HEK293 (cell line): ENCODE data around the gene CPEB3.
A peak's percentile ranks its signal among the peaks of the same experiment; 100 is the strongest.

Experiments
- BCL11B ChIP-seq: fragments of 450-650 bp; formaldehyde crosslinking; IDR thresholded peaks from 2 replicates; pipeline ENCODE4 v1.5.1; 2016; ENCODE audit warnings: low read depth, missing biosample characterization, missing genetic modification characterization
- HOXA7 ChIP-seq: sonication (generic); formaldehyde crosslinking; IDR thresholded peaks from 2 replicates; pipeline ENCODE4 v1.8.1; 2022; ENCODE audit warnings: missing genetic modification reagents, borderline replicate concordance
- HOXC10 ChIP-seq: sonication (generic); formaldehyde crosslinking; IDR thresholded peaks from 2 replicates; pipeline ENCODE4 v1.8.1; 2023; ENCODE audit warnings: mild to moderate bottlenecking, missing genetic modification reagents
- OSR2 ChIP-seq: fragments of 450-650 bp; formaldehyde crosslinking; IDR thresholded peaks from 2 replicates; pipeline ENCODE4 v1.5.1; 2016; ENCODE audit warnings: missing biosample characterization, missing genetic modification characterization
- PRDM6 ChIP-seq: fragments of 450-650 bp; formaldehyde crosslinking; IDR thresholded peaks from 2 replicates; pipeline ENCODE4 v1.5.1; 2017; ENCODE audit warnings: missing biosample characterization, missing genetic modification characterization
- RBAK ChIP-seq: fragments of 450-650 bp; formaldehyde crosslinking; IDR thresholded peaks from 2 replicates; pipeline ENCODE4 v1.5.1; 2016; ENCODE audit warnings: missing biosample characterization, missing genetic modification characterization
- TRIM28 ChIP-seq: IDR thresholded peaks from 2 replicates; pipeline ENCODE4 v1.6.1; 2011; ENCODE audit warnings: low read length, control low read depth, borderline replicate concordance
- ZFP41 ChIP-seq: fragments of 450-650 bp; formaldehyde crosslinking; IDR thresholded peaks from 2 replicates; pipeline ENCODE4 v1.5.1; 2016; ENCODE audit warnings: missing biosample characterization, missing genetic modification characterization, borderline replicate concordance
- ZNF302 ChIP-seq: fragments of 450-650 bp; formaldehyde crosslinking; IDR thresholded peaks from 2 replicates; pipeline ENCODE4 v1.5.1; 2016; ENCODE audit warnings: missing biosample characterization, missing genetic modification characterization, low read depth
- ZNF350 ChIP-seq: fragments of 450-650 bp; formaldehyde crosslinking; IDR thresholded peaks from 2 replicates; pipeline ENCODE4 v1.5.0; 2017; ENCODE audit warnings: missing biosample characterization, mild to moderate bottlenecking, missing genetic modification characterization
- ZNF513 ChIP-seq: fragments of 450-650 bp; IDR thresholded peaks from 2 replicates; pipeline ENCODE4 v1.5.1; 2018; ENCODE audit warnings: missing biosample characterization, missing genetic modification characterization
- ZNF548 ChIP-seq: fragments of 450-650 bp; formaldehyde crosslinking; IDR thresholded peaks from 2 replicates; pipeline ENCODE4 v1.5.1; 2016; ENCODE audit warnings: missing biosample characterization, missing genetic modification characterization
- ZNF549 ChIP-seq: fragments of 450-650 bp; IDR thresholded peaks from 2 replicates; pipeline ENCODE4 v1.5.1; 2018; ENCODE audit warnings: missing biosample characterization, missing genetic modification characterization, mild to moderate bottlenecking, inconsistent platforms, moderate library complexity
- ZNF558 ChIP-seq: fragments of 450-650 bp; formaldehyde crosslinking; IDR thresholded peaks from 2 replicates; pipeline ENCODE4 v1.5.1; 2016; ENCODE audit warnings: missing biosample characterization, missing genetic modification characterization
- ZNF561 ChIP-seq: fragments of 450-650 bp; IDR thresholded peaks from 2 replicates; pipeline ENCODE4 v1.5.1; 2018; ENCODE audit warnings: missing biosample characterization, missing genetic modification characterization, borderline replicate concordance
- ZNF600 ChIP-seq: fragments of 450-650 bp; formaldehyde crosslinking; IDR thresholded peaks from 2 replicates; pipeline ENCODE4 v1.5.1; 2016; ENCODE audit warnings: missing biosample characterization, missing genetic modification characterization
- ZNF610 ChIP-seq: fragments of 450-650 bp; formaldehyde crosslinking; IDR thresholded peaks from 2 replicates; pipeline ENCODE4 v1.5.1; 2016; ENCODE audit warnings: missing biosample characterization, missing genetic modification characterization, borderline replicate concordance
- ZNF645 ChIP-seq: fragments of 450-650 bp; formaldehyde crosslinking; IDR thresholded peaks from 2 replicates; pipeline ENCODE4; 2016; ENCODE audit warnings: missing biosample characterization, missing genetic modification characterization
- ZNF677 ChIP-seq: fragments of 450-650 bp; IDR thresholded peaks from 2 replicates; pipeline ENCODE4 v1.5.0; 2018; ENCODE audit warnings: missing biosample characterization, mild to moderate bottlenecking, missing genetic modification characterization, moderate library complexity
- ZNF707 ChIP-seq: fragments of 450-650 bp; formaldehyde crosslinking; IDR thresholded peaks from 2 replicates; pipeline ENCODE4 v1.5.1; 2016; ENCODE audit warnings: missing biosample characterization, missing genetic modification characterization
- ZSCAN18 ChIP-seq: fragments of 450-650 bp; formaldehyde crosslinking; IDR thresholded peaks from 2 replicates; pipeline ENCODE4 v1.5.1; 2016; ENCODE audit warnings: missing biosample characterization, missing genetic modification characterization
- TF ChIP-seq, protein P1 (sequence below): fragments of 450-650 bp; formaldehyde crosslinking; IDR thresholded peaks from 2 replicates; pipeline ENCODE4 v1.5.1; 2016; ENCODE audit warnings: missing biosample characterization, missing genetic modification characterization
- TF ChIP-seq, protein P2 (sequence below): fragments of 450-650 bp; formaldehyde crosslinking; IDR thresholded peaks from 2 replicates; pipeline ENCODE4 v1.5.1; 2017; ENCODE audit warnings: missing biosample characterization, missing genetic modification characterization
- TF ChIP-seq, protein P3 (sequence below): fragments of 450-650 bp; formaldehyde crosslinking; IDR thresholded peaks from 2 replicates; pipeline ENCODE4 v1.5.1; 2016; ENCODE audit warnings: missing biosample characterization, missing genetic modification characterization
- TF ChIP-seq, protein P4 (sequence below): fragments of 450-650 bp; formaldehyde crosslinking; IDR thresholded peaks from 2 replicates; pipeline ENCODE4 v1.5.1; 2016; ENCODE audit warnings: missing biosample characterization, missing genetic modification characterization

CPEB3 gene

GRCh38 chr10:92087750-92088395 is 203.0 kb downstream of the CPEB3 start (continued):
- TF ChIP-seq ZNF548: peak; percentile 91
- no peak for TF ChIP-seq ZNF549 (tag by site-specific recombination)
- TF ChIP-seq OSR2 (tag by site-specific recombination): no peak
- no peak for TF ChIP-seq HOXA7 (CRISPR knock-in tag)
- TF ChIP-seq BCL11B (tag by site-specific recombination): no peak
- TF ChIP-seq ZNF645 (tag by site-specific recombination): no peak
- TF ChIP-seq HOXC10 (CRISPR knock-in tag): no peak
- TF ChIP-seq, protein P1, sequence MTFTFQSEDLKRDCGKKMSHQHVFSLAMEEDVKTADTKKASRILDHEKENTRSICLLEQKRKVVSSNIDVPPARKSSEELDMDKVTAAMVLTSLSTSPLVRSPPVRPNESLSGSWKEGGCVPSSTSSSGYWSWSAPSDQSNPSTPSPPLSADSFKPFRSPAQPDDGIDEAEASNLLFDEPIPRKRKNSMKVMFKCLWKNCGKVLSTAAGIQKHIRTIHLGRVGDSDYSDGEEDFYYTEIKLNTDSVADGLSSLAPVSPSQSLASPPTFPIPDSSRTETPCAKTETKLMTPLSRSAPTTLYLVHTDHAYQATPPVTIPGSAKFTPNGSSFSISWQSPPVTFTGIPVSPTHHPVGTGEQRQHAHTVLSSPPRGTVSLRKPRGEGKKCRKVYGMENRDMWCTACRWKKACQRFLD (tag by site-specific recombination): no peak
- 0 out of 2 replicates have a peak, but pooled peaks have one; percentile 42 for TF ChIP-seq TRIM28
- no peak for TF ChIP-seq ZNF350 (tag by site-specific recombination)
- TF ChIP-seq, protein P2, sequence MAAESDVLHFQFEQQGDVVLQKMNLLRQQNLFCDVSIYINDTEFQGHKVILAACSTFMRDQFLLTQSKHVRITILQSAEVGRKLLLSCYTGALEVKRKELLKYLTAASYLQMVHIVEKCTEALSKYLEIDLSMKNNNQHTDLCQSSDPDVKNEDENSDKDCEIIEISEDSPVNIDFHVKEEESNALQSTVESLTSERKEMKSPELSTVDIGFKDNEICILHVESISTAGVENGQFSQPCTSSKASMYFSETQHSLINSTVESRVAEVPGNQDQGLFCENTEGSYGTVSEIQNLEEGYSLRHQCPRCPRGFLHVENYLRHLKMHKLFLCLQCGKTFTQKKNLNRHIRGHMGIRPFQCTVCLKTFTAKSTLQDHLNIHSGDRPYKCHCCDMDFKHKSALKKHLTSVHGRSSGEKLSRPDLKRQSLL (tag by site-specific recombination): no peak
- TF ChIP-seq, protein P3, sequence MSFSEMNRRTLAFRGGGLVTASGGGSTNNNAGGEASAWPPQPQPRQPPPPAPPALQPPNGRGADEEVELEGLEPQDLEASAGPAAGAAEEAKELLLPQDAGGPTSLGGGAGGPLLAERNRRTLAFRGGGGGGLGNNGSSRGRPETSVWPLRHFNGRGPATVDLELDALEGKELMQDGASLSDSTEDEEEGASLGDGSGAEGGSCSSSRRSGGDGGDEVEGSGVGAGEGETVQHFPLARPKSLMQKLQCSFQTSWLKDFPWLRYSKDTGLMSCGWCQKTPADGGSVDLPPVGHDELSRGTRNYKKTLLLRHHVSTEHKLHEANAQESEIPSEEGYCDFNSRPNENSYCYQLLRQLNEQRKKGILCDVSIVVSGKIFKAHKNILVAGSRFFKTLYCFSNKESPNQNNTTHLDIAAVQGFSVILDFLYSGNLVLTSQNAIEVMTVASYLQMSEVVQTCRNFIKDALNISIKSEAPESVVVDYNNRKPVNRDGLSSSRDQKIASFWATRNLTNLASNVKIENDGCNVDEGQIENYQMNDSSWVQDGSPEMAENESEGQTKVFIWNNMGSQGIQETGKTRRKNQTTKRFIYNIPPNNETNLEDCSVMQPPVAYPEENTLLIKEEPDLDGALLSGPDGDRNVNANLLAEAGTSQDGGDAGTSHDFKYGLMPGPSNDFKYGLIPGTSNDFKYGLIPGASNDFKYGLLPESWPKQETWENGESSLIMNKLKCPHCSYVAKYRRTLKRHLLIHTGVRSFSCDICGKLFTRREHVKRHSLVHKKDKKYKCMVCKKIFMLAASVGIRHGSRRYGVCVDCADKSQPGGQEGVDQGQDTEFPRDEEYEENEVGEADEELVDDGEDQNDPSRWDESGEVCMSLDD (tag by site-specific recombination): no peak
- TF ChIP-seq ZNF677 (tag by site-specific recombination): no peak
- TF ChIP-seq ZSCAN18 (tag by site-specific recombination): no peak
- no peak for TF ChIP-seq ZNF561 (tag by site-specific recombination)
- TF ChIP-seq ZNF302 (tag by site-specific recombination): no peak
- TF ChIP-seq ZNF600 (tag by site-specific recombination): no peak
- TF ChIP-seq ZFP41: no peak
- TF ChIP-seq ZNF513 (tag by site-specific recombination): no peak
- TF ChIP-seq, protein P4, sequence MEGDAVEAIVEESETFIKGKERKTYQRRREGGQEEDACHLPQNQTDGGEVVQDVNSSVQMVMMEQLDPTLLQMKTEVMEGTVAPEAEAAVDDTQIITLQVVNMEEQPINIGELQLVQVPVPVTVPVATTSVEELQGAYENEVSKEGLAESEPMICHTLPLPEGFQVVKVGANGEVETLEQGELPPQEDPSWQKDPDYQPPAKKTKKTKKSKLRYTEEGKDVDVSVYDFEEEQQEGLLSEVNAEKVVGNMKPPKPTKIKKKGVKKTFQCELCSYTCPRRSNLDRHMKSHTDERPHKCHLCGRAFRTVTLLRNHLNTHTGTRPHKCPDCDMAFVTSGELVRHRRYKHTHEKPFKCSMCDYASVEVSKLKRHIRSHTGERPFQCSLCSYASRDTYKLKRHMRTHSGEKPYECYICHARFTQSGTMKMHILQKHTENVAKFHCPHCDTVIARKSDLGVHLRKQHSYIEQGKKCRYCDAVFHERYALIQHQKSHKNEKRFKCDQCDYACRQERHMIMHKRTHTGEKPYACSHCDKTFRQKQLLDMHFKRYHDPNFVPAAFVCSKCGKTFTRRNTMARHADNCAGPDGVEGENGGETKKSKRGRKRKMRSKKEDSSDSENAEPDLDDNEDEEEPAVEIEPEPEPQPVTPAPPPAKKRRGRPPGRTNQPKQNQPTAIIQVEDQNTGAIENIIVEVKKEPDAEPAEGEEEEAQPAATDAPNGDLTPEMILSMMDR: peak; percentile 94
- TF ChIP-seq PRDM6 (tag by site-specific recombination): no peak
- TF ChIP-seq ZNF707: no peak
- TF ChIP-seq RBAK: no peak
- TF ChIP-seq ZNF610 (tag by site-specific recombination): no peak
- TF ChIP-seq ZNF558 (tag by site-specific recombination): no peak
